ENCODE results near the gene FANCE. TPM values are rescaled to one million over a fixed set of nuclear protein-coding genes. Genes with fewer than 3 reads are reported as not detected.

Gene FANCE
- total RNA-seq, 4 donors from 2014 or later = 2.6 to 15.3 (median 9.9) TPM

DNA sequence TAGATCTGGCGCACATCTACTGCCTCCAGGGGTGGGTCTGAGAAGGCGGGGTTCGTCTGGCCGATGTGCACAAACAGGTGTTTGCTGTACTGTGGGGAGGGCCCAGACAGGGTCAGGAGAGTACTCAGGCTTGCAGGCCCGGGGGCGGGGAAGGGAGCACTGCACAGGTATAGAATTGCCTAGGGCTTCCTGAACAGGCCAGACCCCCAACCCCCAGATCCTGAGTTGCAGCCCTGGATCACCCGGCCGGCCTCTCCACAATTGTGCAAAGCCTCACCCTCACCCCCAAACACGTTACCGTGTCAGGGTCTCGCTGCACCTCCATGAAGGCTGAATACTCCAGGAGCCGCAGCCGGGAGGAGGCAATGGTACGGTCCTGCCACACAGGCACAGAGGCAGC lies 23.9 kb downstream of the FANCE start:
- no peak for TF ChIP-seq CTCF (IDR thresholded peaks at IDR 0.05; ENCODE audit: low read depth)

- no peak for TF ChIP-seq CTCF (IDR thresholded peaks at IDR 0.05; ENCODE audit: low read depth)
These were observed 24.9 kb downstream of the FANCE start for GRCh38 chr6:35477028-35477427.

- TF ChIP-seq CTCF (IDR thresholded peaks at IDR 0.05; ENCODE audit: low read depth) = no peak
These were observed 25.5 kb downstream of the FANCE start for GRCh38 chr6:35477551-35478179.

GRCh38 chr6:35478259-35478658 lies 26.1 kb downstream of the FANCE start:
- TF ChIP-seq CTCF (IDR thresholded peaks at IDR 0.05; ENCODE audit: low read depth) = no peak

- no peak for TF ChIP-seq CTCF (IDR thresholded peaks at IDR 0.05; ENCODE audit: low read depth)
These were observed 28.0 kb downstream of the FANCE start for GRCh38 chr6:35480176-35480575.

DNA sequence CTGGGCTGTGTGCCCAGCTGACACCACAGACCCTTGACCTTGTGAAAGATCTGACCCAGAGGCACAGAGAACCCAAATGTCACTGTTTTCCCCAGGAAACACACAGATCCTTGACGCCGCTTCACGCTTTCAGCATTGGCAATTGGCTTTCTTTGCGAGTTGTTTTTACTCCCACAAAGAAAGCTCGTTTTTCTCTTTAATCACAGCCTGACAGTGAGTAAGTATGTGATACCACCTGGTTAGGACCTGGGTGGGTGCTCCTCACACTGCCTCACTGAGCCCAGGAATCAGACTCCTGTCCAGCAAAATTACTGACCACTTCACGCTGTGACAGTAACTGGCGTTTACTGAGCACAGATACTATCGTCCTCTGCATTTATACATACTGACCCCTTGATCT lies 29.1 kb downstream of the FANCE start:
- TF ChIP-seq CTCF (IDR thresholded peaks at IDR 0.05; ENCODE audit: low read depth) = no peak

DNA sequence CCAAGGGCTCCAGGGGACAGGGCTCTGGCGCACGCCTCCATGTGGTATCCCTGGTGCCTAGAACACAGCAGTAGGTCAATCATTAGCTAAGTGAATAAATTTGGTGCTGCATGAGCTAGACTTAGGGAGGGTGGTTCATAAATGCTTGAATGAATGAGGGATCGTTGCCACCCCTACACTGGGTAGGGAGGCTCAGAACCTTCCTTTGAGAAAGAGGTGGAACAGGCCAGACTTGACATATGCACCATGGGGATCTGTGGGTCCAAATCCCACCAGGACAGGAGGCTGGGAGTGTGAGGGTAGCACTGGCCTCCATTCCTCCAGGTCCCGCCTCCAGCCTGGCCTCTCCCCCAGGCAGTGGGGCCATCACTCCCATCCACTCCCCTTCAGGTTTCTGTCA lies 30.9 kb downstream of the FANCE start:
- no peak for TF ChIP-seq CTCF (IDR thresholded peaks at IDR 0.05; ENCODE audit: low read depth)

Measured in subcutaneous adipose tissue (tissue), 4 donors.